Endothelial cell of umbilical vein (primary cell): ENCODE results near the gene IFNA4. TPM values are rescaled to one million over a fixed set of nuclear protein-coding genes. Genes with fewer than 3 reads are reported as not detected.
"Not testable (repeated sequence)": the region's sequence is repeated elsewhere in the genome, so short reads cannot be mapped to it uniquely, and the experiment has no call there.

Experiments
- BruUV-seq: library from RNA; stranded (reverse); fragments of 400-500 nt; replicated peaks from 2 replicates; lab custom pipeline; 2021; lab: Mats Ljungman, UMichigan
- CTCF ChIA-PET: fragments of 300-600, 350-600 bp; sonication (Branson Sonifier 250); formaldehyde crosslinking; loops from one replicate; lab custom pipeline; 2021; ENCODE audit warnings: antibody characterized with exemption, inconsistent platforms; lab: Charles Lee
- POLR2A ChIA-PET: fragments of 300-600, 350-600 bp; sonication (Branson Sonifier 250); formaldehyde crosslinking; loops from one replicate; lab custom pipeline; 2021; ENCODE audit warnings: antibody characterized with exemption, inconsistent platforms; lab: Charles Lee
- DNase-seq: peaks from one replicate; pipeline ENCODE4 v3.0.0-alpha.2; 2011; ENCODE audit warnings: low read depth, low spot score
- FAIRE-seq: peaks from 2 replicates; lab custom pipeline; 2011; peaks lifted over from hg19 to GRCh38; lab: Jason Lieb, UNC
- H2AFZ ChIP-seq: 2 replicates; pipeline ENCODE4 v1.6.0; 2012; ENCODE audit warnings: low read depth, low read length, control low read depth, inconsistent platforms
- H3K27ac ChIP-seq: 2 replicates; pipeline ENCODE4 v1.5.1; 2011; ENCODE audit warnings: low read depth, mild to moderate bottlenecking, control low read depth, low read length, moderate library complexity; ENCODE audit not compliant: insufficient read depth
- H3K27me3 ChIP-seq, 2 experiments: 2 replicates each; pipeline versions ENCODE4 v1.6.0 to v1.6.1; 2011; ENCODE audit warnings: low read length in 2 of 2, mixed read lengths in 1 of 2; ENCODE audit not compliant: control insufficient read depth in 2 of 2, insufficient read depth in 2 of 2
- H3K36me3 ChIP-seq, 2 experiments: 2 replicates in 1 of 2; 3 replicates in 1 of 2; pipeline ENCODE4 v1.5.1; 2011; ENCODE audit warnings: low read length in 2 of 2, mild to moderate bottlenecking in 1 of 2, moderate library complexity in 1 of 2; ENCODE audit not compliant: control insufficient read depth in 2 of 2, insufficient read depth in 2 of 2; ENCODE audit errors: extremely low read depth in 1 of 2
- H3K4me1 ChIP-seq: 3 replicates; pipeline ENCODE4 v1.5.1; 2011; ENCODE audit warnings: mild to moderate bottlenecking, low read length; ENCODE audit not compliant: control insufficient read depth, insufficient read depth; ENCODE audit errors: extremely low read depth
- H3K4me2 ChIP-seq: 2 replicates; pipeline ENCODE4 v1.6.1; 2011; ENCODE audit warnings: low read length, control low read depth, mixed read lengths; ENCODE audit not compliant: insufficient read depth
- H3K4me3 ChIP-seq, 3 experiments: fragments of 200-600 bp in 1 of 3; sonication (generic), shearing (Covaris generic) in 1 of 3; replicated peaks in 1 of 3; 2 replicates each; pipeline ENCODE4 v1.5.1; 2011 to 2016; ENCODE audit warnings: control low read depth in 3 of 3, low read length in 3 of 3, mild to moderate bottlenecking in 2 of 3, inconsistent platforms in 1 of 3, low read depth in 1 of 3, moderate library complexity in 1 of 3; ENCODE audit not compliant: insufficient read depth in 1 of 3
- H3K79me2 ChIP-seq: 2 replicates; pipeline ENCODE4 v1.6.0; 2012; ENCODE audit warnings: low read length, inconsistent platforms; ENCODE audit not compliant: control insufficient read depth, insufficient read depth
- H3K9ac ChIP-seq: replicated peaks from 2 replicates; pipeline ENCODE3; 2011; ENCODE audit warnings: low read length, control low read depth; ENCODE audit not compliant: insufficient read depth; ENCODE audit errors: extremely low read depth
- H3K9me1 ChIP-seq: replicated peaks from 3 replicates; pipeline ENCODE4 v1.6.0; 2011; ENCODE audit warnings: mild to moderate bottlenecking, low read length; ENCODE audit not compliant: control insufficient read depth, insufficient read depth; ENCODE audit errors: extremely low read depth
- H3K9me3 ChIP-seq: replicated peaks from 2 replicates; pipeline ENCODE4 v1.5.1; 2012; ENCODE audit warnings: low read length, inconsistent platforms; ENCODE audit not compliant: control insufficient read depth, insufficient read depth
- H4K20me1 ChIP-seq: replicated peaks from 2 replicates; pipeline ENCODE3; 2011; ENCODE audit warnings: mild to moderate bottlenecking, low read length; ENCODE audit not compliant: control insufficient read depth, insufficient read depth; ENCODE audit errors: extremely low read depth
- dilution Hi-C: fragments of 300-500 bp; cut with MboI; formaldehyde crosslinking; loops from one replicate; pipeline ENCODE4 v1.15.0; 2019; ENCODE audit warnings: low sequenced_read_pairs; ENCODE audit not compliant: extremely low pct_ligation_motif_present
- intact Hi-C: fragments of 100-400 bp; cut with micrococcal nuclease; formaldehyde crosslinking; loops from one replicate; pipeline ENCODE4 v1.10.0; 2022
- polyA plus RNA-seq, 4 experiments: library from polyadenylated mRNA; depleted of rRNA in 3 of 4; stranded (reverse) in 3 of 4; unstranded in 1 of 4; fragments of >200 nt; gene quantifications; 2 replicates each; pipeline versions ENCODE4 v1.2.1 to v1.2.3, GENCODE V29; 2011 to 2012; ENCODE audit warnings: missing spikeins in 1 of 4
- total RNA-seq: library from RNA; stranded (reverse); gene quantifications from 2 replicates; pipeline ENCODE4 v1.2.3, GENCODE V29; 2021
- TF ChIP-seq, protein P1 (sequence below), 2 donors: IDR thresholded peaks; 1 replicate in 1 of 2; 2 replicates in 1 of 2; pipeline ENCODE4 v1.5.1; 2011; ENCODE audit warnings: low read length in 2 of 2, mild to moderate bottlenecking in 2 of 2, moderate library complexity in 2 of 2, control low read depth in 1 of 2, inconsistent platforms in 1 of 2, low read depth in 1 of 2; ENCODE audit not compliant: insufficient read depth in 1 of 2; ENCODE audit errors: extremely low read depth in 1 of 2

IFNA4 gene
- total and polyA plus RNA-seq, 2 donors (not counting 3 experiments of a cell fraction or from before 2014, with no cell fraction given): not detected

DNA sequence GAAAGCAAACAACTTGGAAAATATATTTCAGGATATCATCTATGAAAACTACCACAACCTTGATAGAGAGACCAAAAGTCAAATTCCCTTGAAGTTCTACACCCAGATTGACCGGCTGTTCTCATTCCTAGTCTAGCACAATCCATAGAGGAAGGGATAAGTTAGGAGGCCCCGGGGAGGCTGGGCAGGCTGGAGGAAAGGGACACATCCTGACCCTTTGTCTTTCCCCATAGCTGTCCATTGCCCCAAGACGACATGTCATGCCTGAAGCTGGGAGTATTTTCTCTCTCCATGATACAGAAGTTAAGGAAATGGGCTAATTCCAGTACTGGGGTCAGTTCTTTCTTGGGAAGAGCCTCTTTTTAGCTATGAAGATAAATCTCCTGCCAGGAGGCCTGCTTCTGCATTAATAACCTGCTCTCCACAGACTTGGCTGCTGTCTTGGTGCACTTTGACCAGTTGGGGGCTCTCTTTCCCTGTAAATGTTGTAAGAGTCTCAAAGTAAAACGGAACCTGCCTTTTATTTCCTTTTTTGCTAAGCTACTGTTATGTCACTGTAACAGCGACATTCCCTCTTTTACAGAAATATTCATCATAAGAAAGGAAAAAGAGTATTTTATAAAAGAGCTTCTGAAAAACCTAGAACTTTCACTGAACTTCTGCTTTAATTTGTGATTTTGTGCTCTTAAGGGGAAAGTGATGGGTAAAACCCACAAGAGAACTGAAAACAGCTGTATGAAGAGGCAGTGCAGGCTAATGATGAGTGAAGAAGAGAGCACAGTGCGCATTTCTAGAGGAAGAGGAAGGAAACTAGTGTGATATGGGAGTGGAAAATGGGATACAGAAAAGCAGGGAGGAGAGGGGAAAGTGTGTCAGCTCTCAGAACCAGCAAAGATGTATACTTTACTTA lies 7.7 kb upstream of the IFNA4 start:
- H2AFZ ChIP-seq, H3K9ac ChIP-seq, H3K27ac ChIP-seq, H3K4me1 ChIP-seq, H3K4me3 ChIP-seq, H3K9me3 ChIP-seq, dilution Hi-C loops, H3K79me2 ChIP-seq, BruUV-seq, POLR2A ChIA-PET, H3K9me1 ChIP-seq, H3K27me3 ChIP-seq, H3K4me2 ChIP-seq, H3K36me3 ChIP-seq, H4K20me1 ChIP-seq: not testable (repeated sequence)
- TF ChIP-seq, protein P1, sequence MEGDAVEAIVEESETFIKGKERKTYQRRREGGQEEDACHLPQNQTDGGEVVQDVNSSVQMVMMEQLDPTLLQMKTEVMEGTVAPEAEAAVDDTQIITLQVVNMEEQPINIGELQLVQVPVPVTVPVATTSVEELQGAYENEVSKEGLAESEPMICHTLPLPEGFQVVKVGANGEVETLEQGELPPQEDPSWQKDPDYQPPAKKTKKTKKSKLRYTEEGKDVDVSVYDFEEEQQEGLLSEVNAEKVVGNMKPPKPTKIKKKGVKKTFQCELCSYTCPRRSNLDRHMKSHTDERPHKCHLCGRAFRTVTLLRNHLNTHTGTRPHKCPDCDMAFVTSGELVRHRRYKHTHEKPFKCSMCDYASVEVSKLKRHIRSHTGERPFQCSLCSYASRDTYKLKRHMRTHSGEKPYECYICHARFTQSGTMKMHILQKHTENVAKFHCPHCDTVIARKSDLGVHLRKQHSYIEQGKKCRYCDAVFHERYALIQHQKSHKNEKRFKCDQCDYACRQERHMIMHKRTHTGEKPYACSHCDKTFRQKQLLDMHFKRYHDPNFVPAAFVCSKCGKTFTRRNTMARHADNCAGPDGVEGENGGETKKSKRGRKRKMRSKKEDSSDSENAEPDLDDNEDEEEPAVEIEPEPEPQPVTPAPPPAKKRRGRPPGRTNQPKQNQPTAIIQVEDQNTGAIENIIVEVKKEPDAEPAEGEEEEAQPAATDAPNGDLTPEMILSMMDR (IDR thresholded peaks at IDR 0.05; ENCODE audit: extremely low read depth in 1 of 2, insufficient read depth in 1 of 2, low read depth in 1 of 2, low read length in 2 of 2): peak; percentile 33 to 55
- FAIRE-seq: peak; percentile 87
- peak; percentile 14 for DNase-seq
- intact Hi-C loops: loop anchor here (5.0 kb wide), 1 partner anchor 592 kb away; no protein-coding TSS in a partner anchor
- CTCF ChIA-PET: interaction anchor here (0.6 to 2.2 kb wide), 19 partner anchors 12 to 595 kb away, joined by 3 to 27 read pairs (median 5); partner anchors contain the start of gene IFNW1
